H54 (cell line): ENCODE results near the gene RFC3.
"Not testable (repeated sequence)": the region's sequence is repeated elsewhere in the genome, so short reads cannot be mapped to it uniquely, and the experiment has no call there.

Source experiments
- DNase-seq: peaks from one replicate; pipeline ENCODE4 v3.0.0; 2011; ENCODE audit warnings: low spot score, mixed read lengths; ENCODE audit not compliant: insufficient read length
- FAIRE-seq: peaks from 3 replicates; lab custom pipeline; 2011; peaks lifted over from hg19 to GRCh38; lab: Jason Lieb, UNC
- POLR2A ChIP-seq: IDR thresholded peaks from 2 replicates; pipeline ENCODE4 v1.6.1; 2011; ENCODE audit warnings: low read depth, mild to moderate bottlenecking, low read length

RFC3 gene

DNA sequence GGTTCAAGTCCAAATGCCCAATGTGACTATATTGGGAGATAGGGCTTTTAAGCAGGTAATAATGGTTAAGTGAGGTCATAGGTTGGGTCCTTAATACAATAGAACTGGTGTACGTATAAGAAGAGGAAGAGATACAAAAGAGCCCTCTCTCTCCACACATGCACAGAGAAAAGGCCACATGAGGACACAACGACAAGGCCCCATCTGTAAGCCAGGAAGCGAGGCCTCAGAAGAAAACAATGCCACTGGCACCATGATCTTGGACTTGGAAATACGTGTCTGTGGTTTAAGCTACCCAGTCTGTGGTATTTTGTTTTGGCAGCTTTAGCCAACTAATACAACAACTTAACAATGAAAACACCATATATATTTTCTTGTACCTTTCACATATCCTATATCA lies 23.4 kb upstream of the RFC3 start:
- FAIRE-seq (no peak), DNase-seq (no peak)
- no peak for TF ChIP-seq POLR2A

DNA sequence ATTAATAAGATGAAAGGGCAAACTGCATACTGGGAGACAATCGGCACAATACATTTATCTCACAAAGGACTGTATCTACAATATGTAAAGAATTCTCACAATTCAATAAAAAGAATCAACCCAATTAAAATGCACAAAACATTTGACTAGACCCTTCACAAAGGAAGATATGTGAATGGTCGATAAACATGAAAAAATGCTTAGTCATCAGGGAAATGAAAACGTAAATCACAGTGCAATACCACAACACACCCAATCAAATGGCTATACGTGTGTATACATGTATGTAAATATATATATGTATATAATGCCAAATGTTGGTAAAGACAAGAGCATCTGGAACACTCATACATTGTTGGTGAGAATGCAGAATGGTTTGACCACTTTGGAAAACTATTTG lies 21.9 kb upstream of the RFC3 start:
- no peak for TF ChIP-seq POLR2A
- DNase-seq (no peak), FAIRE-seq (no peak)

DNA sequence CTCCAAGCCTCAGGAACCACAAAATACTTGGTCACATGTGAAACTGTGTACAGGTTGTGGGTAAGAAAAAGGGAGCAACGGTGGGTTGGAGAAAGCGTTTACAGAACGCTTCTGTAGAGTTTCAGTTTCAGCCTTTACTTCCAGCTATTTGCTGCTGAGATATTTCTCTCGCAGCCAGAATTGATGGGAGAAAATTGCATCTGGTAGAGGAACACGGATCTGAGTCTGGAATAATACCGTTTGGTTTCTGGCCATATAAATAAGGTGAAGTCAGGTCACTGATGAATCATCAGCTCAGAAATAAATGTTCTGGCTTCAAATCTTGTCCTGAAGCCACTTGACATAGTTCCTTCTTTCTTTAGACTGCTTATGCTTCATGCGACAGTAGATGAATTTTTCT lies 20.3 kb upstream of the RFC3 start:
- FAIRE-seq (no peak), DNase-seq (no peak)

DNA sequence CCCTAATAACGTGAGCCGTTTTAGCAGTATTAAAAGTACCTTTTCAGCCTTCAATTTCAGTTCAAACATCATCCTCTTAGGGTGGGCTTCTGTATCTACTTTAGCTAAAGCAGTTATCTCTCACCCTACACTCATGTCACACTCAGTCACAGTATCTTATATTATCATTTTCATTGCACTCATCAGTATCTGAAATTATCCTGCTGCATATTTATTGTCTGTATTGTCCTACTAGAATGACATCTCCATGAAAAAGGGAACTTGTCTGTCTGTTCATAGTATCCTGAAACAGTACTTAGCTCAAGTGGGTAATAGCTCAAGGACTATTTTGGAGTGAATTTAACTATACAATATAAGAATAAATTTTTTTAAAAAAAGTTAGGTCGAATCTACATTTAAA lies 19.9 kb upstream of the RFC3 start:
- no peak for TF ChIP-seq POLR2A
- FAIRE-seq, result no peak

More for the DNA sequence above, 20.3 kb upstream of the RFC3 start:
- TF ChIP-seq POLR2A, result no peak

DNA sequence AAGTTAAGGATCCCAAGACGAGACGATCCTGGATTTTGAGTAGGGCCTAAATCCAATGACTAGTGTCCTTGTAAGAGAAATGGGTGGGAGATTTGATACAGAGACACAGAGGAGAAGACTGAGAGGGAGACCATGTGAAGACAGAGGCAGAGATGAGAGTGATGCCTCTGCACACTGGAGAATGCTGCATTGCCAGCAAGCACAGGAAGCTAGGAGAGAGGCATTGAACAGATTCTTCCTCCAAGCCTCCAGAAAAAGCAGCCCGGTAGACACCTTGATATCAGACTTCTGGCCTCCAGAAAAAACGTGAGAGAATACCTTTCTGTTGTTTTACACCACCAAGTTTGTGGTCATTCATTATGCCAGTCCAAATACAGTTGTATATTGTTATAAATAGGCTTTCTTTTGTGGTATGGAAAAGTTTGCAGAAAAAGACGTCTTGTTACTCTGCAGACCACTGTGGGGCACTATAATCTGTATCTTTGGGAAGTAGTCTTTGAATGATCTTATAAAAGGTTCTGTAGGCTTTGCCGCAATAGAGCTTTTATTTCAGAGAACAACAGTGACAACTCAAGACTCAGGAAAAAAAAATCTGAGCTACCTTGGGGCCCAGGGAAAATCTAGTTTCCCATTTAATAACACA lies 17.9 kb upstream of the RFC3 start:
- no peak for TF ChIP-seq POLR2A
- DNase-seq (no peak), FAIRE-seq (no peak)

More for the DNA sequence above, 19.9 kb upstream of the RFC3 start:
- DNase-seq, result no peak

DNA sequence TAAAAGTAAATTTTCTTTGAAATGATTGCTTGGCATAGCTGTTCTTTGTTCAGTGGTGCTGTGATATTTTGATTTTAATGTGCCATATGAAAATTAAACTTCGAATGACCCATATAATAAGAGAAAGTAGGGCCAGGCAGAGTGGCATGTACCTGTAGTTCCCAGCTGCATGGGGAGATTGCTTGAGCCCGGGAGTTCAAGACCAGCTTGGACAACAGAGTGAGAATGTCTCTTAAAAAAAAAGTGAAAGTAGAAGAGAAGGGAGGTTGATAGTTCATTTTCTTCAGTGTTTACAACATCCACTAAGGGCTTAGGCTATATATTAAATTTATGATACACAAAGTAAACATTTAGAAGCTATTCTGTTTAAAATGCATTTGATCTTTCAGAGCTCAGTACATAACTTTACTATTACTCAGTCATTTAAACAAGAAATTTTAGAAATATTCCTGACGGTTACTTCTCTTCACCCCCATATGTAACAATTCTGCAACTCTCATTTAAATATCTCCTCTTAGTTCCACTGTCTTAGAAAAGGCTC lies 17.2 kb upstream of the RFC3 start:
- TF ChIP-seq POLR2A, result no peak
- DNase-seq (no peak), FAIRE-seq (no peak)

DNA sequence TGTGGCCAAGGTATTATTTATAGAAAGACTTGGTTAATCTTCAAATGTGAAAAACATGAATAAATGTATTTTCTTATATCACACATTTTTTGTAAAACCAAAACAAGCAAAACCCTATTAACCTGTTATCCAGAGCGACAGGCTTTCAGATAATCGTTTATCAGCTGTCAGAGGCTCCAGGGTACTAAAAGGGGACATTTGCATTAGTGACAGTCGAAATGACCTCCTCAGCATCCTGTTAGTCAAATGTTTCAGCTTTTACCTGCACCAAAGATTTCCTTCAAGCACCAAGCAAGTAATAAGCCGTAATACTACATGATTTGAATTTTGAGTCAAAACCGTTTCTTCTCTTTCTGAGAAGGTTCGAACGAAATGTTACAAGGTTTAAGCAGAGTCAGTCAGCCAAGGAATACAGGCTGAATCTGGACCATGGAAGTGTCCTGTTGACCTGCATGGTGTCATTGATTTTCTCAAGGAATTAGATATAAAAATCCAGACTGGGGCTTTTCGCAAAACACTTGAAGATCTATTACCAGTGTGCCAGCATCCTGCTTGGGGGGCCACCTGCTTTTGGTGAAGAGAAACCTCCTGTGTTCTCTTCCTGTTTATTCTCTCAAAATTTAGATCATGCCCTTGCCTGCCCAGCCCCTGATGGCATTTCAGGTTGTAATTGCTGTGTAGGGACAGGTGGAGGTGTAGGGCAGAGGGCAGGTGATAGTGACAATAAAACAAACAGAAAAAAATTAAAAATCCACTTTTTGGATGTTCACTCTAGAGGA lies 11.3 kb upstream of the RFC3 start:
- TF ChIP-seq POLR2A, result no peak
- FAIRE-seq, result no peak
- no peak for DNase-seq

DNA sequence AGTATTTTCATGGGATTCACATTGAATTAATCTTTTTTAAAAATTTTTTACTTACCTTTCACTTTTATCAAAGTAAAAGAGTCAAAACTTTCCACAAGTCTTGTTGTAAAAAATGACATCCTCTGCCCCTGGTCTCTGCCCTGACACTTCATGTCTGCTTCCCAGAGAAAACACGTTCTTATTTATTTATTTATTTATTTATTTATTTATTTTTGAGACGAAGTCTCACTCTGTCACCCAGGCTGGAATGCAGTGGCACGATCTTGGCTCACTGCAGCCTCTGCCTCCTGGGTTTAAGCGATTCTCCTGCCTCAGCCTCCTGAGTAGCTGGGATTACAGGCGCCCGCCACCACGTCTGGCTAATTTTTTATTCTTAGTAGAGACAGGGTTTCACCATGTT lies 5.1 kb upstream of the RFC3 start:
- DNase-seq, FAIRE-seq: not testable (repeated sequence)

DNA sequence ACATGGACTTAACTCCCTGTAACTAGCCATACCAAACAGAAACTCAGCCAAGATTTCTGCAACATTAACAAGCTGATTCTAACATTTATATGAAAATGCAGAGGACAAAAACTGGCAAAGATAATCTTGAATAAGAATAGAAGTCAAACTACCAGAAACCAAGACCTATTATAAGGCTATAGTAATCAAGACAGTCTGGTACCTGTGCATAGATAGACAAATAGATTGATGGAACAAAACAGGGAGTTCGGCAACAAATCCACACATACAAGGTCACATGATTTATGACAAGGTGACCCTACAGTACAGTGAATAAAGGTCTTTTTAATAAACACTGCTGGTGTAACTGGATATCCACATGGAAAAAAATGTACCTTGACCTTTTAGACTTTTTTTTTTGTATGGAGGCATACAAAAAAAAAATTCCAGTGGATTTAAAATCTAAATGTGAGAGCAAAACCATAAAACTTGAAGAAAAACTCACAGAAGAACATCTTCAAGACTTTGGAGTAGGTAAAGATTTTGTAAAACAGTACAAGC lies 2.9 kb upstream of the RFC3 start:
- DNase-seq, result no peak
- no peak for TF ChIP-seq POLR2A
- no peak for FAIRE-seq

DNA sequence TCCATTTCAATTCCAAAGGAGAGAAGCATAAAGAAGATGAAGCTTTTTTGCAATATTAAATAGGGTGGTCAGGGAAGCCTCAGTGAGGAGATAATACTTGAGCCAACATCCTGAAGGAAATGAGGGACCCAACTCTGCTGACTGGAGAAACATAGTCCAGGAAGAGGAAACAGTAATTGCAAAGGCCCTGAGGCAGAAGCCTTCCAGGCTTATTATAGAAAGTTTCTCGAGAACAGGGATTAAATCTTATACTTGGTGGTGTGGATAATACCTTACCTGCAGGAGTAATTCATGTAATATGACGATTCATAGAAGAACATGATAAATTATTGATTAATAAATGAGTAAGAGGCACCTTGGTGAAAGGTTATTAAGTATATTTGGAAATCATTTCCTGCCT lies 1.0 kb upstream of the RFC3 start:
- TF ChIP-seq POLR2A, result no peak
- FAIRE-seq (no peak), DNase-seq (no peak)

DNA sequence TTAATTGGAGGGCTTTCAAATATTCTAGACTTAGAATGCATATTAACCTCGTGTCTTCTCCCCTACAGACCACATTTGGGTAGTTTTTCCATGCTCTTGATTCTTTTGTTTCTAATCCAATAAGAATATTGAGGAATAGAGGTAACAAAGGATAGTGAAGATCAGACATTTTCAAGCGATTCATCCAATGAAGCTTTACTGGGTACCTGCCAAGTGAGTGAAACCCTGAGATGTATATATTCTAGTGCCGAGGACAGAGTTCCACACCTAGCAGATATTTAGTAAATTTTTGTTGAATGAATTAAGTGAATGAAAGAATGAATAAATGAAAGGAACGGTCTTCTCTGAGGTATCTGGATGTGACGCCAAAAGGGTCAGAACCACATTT lies 442 bp upstream of the RFC3 start:
- FAIRE-seq (no peak), DNase-seq (no peak)
- TF ChIP-seq POLR2A, result no peak

DNA sequence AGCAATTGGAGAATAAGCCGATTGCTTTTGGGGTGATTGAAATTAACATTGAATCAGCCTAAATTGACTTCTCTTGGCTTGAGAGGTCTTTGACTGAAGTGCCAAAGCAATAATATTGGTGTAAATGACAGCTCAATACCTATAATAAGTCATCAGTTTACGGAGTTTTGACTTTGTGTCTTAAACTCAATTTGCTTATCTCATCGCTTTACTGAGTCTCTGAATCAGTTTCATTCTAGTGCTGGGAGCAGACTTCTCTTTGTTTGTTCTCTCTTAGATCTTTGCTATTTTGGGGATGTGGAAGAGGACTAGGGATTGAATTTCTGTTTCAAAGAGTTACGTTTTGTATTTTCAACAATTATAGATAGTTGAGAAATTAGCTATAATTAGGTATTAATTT lies 7.1 kb downstream of the RFC3 start:
- FAIRE-seq, result no peak
- no peak for TF ChIP-seq POLR2A
- no peak for DNase-seq

DNA sequence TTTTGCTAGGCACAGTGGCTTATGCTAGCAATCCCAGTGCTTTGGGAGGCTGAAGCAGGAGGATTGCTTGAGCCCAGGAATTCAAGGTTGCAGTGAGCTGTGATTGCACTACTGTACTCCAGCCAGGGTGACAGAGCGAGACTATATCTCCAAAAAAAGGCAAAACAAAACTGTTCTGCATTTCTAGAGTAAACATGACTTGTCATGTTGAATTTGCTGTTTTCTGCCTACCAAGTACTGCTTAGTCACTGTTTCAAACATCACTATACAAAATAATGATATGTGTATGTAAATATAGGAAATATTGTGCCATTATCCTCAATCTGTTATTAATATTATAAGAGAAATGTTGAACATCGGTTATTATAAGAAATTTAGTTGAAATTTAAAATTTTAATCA lies 9.2 kb downstream of the RFC3 start:
- TF ChIP-seq POLR2A, result no peak
- FAIRE-seq (no peak), DNase-seq (no peak)

DNA sequence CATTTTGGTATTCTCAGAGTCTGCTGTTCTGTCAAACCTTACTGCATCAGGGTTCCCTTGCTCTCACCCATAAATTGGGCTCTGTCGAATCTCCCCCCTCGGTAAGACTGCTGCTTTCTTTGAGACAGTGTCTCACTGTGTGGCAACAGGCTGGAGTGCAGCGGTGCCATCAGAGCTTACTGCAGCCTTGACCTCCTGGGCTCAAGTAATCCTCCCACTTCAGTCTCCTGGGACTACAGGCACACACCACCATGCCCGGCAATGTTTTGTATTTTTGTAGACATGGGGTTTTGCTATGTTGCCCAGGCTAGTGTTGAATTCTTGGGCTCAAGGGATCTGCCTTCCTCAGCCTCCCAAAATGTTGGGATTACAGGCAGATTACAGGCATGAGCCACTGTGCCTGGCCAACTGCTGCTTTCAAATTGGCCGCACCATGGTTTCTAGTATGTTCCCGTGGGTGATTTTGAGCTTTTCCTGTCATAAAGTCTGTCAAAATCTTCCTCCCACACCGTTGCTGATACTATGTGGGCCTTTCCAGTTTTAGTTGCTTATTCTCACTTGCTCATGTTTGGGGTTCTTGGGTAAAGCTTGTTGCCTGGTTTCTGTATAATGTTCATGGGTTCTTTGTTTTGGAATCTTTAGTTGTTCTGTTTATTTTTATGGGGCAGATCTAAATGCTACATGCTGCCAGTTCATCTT lies 10.6 kb downstream of the RFC3 start:
- no peak for FAIRE-seq
- no peak for DNase-seq
- no peak for TF ChIP-seq POLR2A

DNA sequence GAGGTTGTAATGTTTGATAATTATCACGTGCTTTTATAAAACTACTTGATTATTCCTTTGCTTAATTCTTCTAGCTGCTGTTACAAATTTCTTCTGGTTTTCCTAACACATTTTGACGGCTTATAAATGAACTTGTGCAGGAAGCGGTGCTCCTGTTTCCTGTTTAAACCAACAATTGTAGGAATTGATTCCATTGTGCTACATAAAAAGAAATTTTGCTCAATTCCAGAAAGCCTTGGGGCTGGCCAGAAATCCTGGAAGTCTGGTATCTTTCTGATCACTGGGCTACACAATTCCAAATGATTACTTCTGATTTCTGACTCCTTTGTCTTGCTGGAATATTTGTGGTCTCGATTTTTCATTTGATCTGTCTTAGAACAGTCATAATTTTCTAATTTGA lies 14.9 kb downstream of the RFC3 start:
- TF ChIP-seq POLR2A, result no peak

More for the DNA sequence above, 14.9 kb downstream of the RFC3 start:
- no peak for DNase-seq
- no peak for FAIRE-seq
